Measurements from ENCODE around the gene GRM4.

- TF ChIP-seq CTCF (IDR thresholded peaks at IDR 0.05), result no peak
- no peak for TF ChIP-seq POLR2A (IDR thresholded peaks at IDR 0.05)
Measured at GRCh38 chr6:33980176-33981175, 165.4 kb downstream of the GRM4 start.

All from right lobe of liver (tissue), 4 donors.